DND-41 (cell line): Measurements from ENCODE around the gene CHD8.
A peak's percentile ranks its signal among the peaks of the same experiment; 100 is the strongest.
"Not testable (repeated sequence)": the region's sequence is repeated elsewhere in the genome, so short reads cannot be mapped to it uniquely, and the experiment has no call there.

Source experiments
- ATAC-seq: fragments of 200-7000 bp; cut with Tn5 transposase; 3 replicates; pipeline ENCODE4 v1.9.1; 2021; ENCODE audit warnings: low read depth; ENCODE audit not compliant: insufficient read depth
- DNase-seq: peaks from one replicate; pipeline ENCODE4 v3.0.0-alpha.2; 2020
- H2AFZ ChIP-seq: 2 replicates; pipeline ENCODE4 v1.6.0; 2012; ENCODE audit warnings: low read depth, low read length
- H3K27ac ChIP-seq: 2 replicates; pipeline ENCODE4 v1.5.1; 2012; ENCODE audit warnings: low read length, inconsistent platforms
- H3K27me3 ChIP-seq: fragments of 200-600 bp; sonication (generic); 2 replicates; pipeline ENCODE4 v1.6.0; 2012; ENCODE audit warnings: low read length, mild to moderate bottlenecking, inconsistent platforms; ENCODE audit not compliant: insufficient read depth, poor library complexity
- H3K36me3 ChIP-seq: 2 replicates; pipeline ENCODE4 v1.5.1; 2012; ENCODE audit warnings: low read length, inconsistent platforms; ENCODE audit not compliant: insufficient read depth
- H3K4me1 ChIP-seq: 2 replicates; pipeline ENCODE4 v1.5.1; 2012; ENCODE audit warnings: mild to moderate bottlenecking, low read length; ENCODE audit not compliant: insufficient read depth
- H3K4me2 ChIP-seq: 2 replicates; pipeline ENCODE4 v1.6.0; 2012; ENCODE audit warnings: mild to moderate bottlenecking, moderate library complexity, low read length, inconsistent platforms; ENCODE audit not compliant: insufficient read depth
- H3K4me3 ChIP-seq, 2 experiments: fragments of 200-600 bp in 1 of 2; shearing (Covaris generic) in 1 of 2; 2 replicates each; pipeline ENCODE4 v1.5.1; 2012 to 2016; ENCODE audit warnings: inconsistent platforms in 2 of 2, low read length in 2 of 2, mild to moderate bottlenecking in 2 of 2, low read depth in 1 of 2, moderate library complexity in 1 of 2
- H3K79me2 ChIP-seq: 2 replicates; pipeline ENCODE4 v1.6.0; 2012; ENCODE audit warnings: low read length, inconsistent platforms; ENCODE audit not compliant: insufficient read depth
- H3K9ac ChIP-seq: 2 replicates; pipeline ENCODE4 v1.6.0; 2012; ENCODE audit warnings: low read depth, mild to moderate bottlenecking, inconsistent platforms, low read length, moderate library complexity
- H3K9me3 ChIP-seq: 2 replicates; pipeline ENCODE4 v1.5.1; 2012; ENCODE audit warnings: low read length, moderate library complexity, mild to moderate bottlenecking, inconsistent platforms; ENCODE audit not compliant: insufficient read depth, severe bottlenecking
- H4K20me1 ChIP-seq: 2 replicates; pipeline ENCODE4 v1.6.0; 2012; ENCODE audit warnings: low read length; ENCODE audit not compliant: insufficient read depth
- CTCF ChIP-seq: IDR thresholded peaks from 2 replicates; pipeline ENCODE4 v1.5.1; 2012; ENCODE audit warnings: borderline replicate concordance, low read length, moderate library complexity, mild to moderate bottlenecking; ENCODE audit not compliant: poor library complexity, severe bottlenecking; ENCODE audit errors: extremely low read depth
- EZH2 ChIP-seq: IDR thresholded peaks from 3 replicates; pipeline ENCODE4 v1.6.1; 2012; ENCODE audit warnings: borderline replicate concordance, low read depth, mild to moderate bottlenecking, moderate library complexity, low read length, inconsistent platforms; ENCODE audit not compliant: severe bottlenecking

CHD8 gene

GRCh38 chr14:21455592-21455911 is 371 bp downstream of the CHD8 start:
- Histone ChIP-seq H4K20me1 (peaks cover 8% of the 10 kb centered on the region; the same call in 1 of the 2 replicates), H3K36me3 (peaks cover 15% of the 10 kb centered on the region), H3K27ac (peak overlapping the region; percentile 79), H3K9ac (peak overlapping the region; percentile 69), H3K27me3 (no peaks in the 10 kb centered on the region), H3K79me2 (peaks cover 53% of the 10 kb centered on the region), H3K4me3 (peak overlapping the region; percentile 68 to 85; a peak in 3 of 4 replicates), H2AFZ (peak overlapping the region; percentile 89), H3K4me2 (peak overlapping the region; percentile 94), H3K4me1 (peaks cover 35% of the 10 kb centered on the region), H3K9me3 (no peaks in the 10 kb centered on the region)
- TF ChIP-seq EZH2 (no peak), CTCF (no peak)
- ATAC-seq = no peak; the same call in 2 of the 3 replicates
- no peak for DNase-seq

GRCh38 chr14:21454843-21455544 is 929 bp downstream of the CHD8 start:
- peaks cover 59% of the 10 kb centered on the region for H3K79me2 ChIP-seq
- ATAC-seq = no peak
- H3K4me3 ChIP-seq = peak overlapping the region; percentile 68 to 85; a peak in 3 of 4 replicates
- H3K27ac ChIP-seq = peak overlapping the region; percentile 79
- peaks cover 8% of the 10 kb centered on the region; the same call in 1 of the 2 replicates for H4K20me1 ChIP-seq
- no peak for DNase-seq
- peaks cover 39% of the 10 kb centered on the region for H3K4me1 ChIP-seq
- peaks cover 13% of the 10 kb centered on the region for H3K36me3 ChIP-seq
- H3K4me2 ChIP-seq = peak overlapping the region; percentile 94
- no peaks in the 10 kb centered on the region for H3K9me3 ChIP-seq
- H3K27me3 ChIP-seq = no peaks in the 10 kb centered on the region
- peak overlapping the region; percentile 69 for H3K9ac ChIP-seq
- no peak for TF ChIP-seq EZH2
- no peak for TF ChIP-seq CTCF
- H2AFZ ChIP-seq = peak overlapping the region; percentile 89; the same call in 1 of the 2 replicates

GRCh38 chr14:21449899-21450216 is 6.1 kb downstream of the CHD8 start:
- H4K20me1 ChIP-seq = peaks cover 23% of the 10 kb centered on the region; the same call in 1 of the 2 replicates
- no peaks in the 10 kb centered on the region for H3K27me3 ChIP-seq
- H3K9me3 ChIP-seq = no peaks in the 10 kb centered on the region
- peaks cover 28% of the 10 kb centered on the region for H3K4me1 ChIP-seq
- DNase-seq = no peak
- H3K79me2 ChIP-seq = peaks cover 96% of the 10 kb centered on the region
- H3K36me3 ChIP-seq = peaks cover 9% of the 10 kb centered on the region; the same call in 1 of the 2 replicates
- H3K4me3 ChIP-seq = no peak overlapping the region
- H3K27ac ChIP-seq = no peak overlapping the region
- TF ChIP-seq CTCF (no peak), EZH2 (no peak)
- no peak overlapping the region for H3K9ac ChIP-seq
- H3K4me2 ChIP-seq = no peak overlapping the region
- ATAC-seq = no peak
- no peak overlapping the region for H2AFZ ChIP-seq

- not testable (repeated sequence) for H3K27ac ChIP-seq, ATAC-seq
- H4K20me1 ChIP-seq = peaks cover 33% of the 10 kb centered on the region; the same call in 1 of the 2 replicates
These were observed 13.3 kb downstream of the CHD8 start for GRCh38 chr14:21442657-21443056.

More at GRCh38 chr14:21442657-21443056, 13.3 kb downstream of the CHD8 start:
- not testable (repeated sequence) for H2AFZ ChIP-seq, H3K4me2 ChIP-seq, H3K9me3 ChIP-seq, DNase-seq, H3K36me3 ChIP-seq, H3K4me3 ChIP-seq, H3K9ac ChIP-seq, H3K27me3 ChIP-seq
- Histone ChIP-seq H3K4me1 (peaks cover 13% of the 10 kb centered on the region), H3K79me2 (peaks cover 94% of the 10 kb centered on the region)
